GM18508 (cell line): ENCODE measurements around the gene CHAD.

Experiments used
- ATAC-seq: cut with Tn5 transposase; IDR thresholded peaks from one replicate; pipeline ENCODE4 v1.9.1; 2021; ENCODE audit warnings: moderate number of reproducible peaks; ENCODE audit not compliant: insufficient read depth, unreplicated experiment

The CHAD gene

DNA sequence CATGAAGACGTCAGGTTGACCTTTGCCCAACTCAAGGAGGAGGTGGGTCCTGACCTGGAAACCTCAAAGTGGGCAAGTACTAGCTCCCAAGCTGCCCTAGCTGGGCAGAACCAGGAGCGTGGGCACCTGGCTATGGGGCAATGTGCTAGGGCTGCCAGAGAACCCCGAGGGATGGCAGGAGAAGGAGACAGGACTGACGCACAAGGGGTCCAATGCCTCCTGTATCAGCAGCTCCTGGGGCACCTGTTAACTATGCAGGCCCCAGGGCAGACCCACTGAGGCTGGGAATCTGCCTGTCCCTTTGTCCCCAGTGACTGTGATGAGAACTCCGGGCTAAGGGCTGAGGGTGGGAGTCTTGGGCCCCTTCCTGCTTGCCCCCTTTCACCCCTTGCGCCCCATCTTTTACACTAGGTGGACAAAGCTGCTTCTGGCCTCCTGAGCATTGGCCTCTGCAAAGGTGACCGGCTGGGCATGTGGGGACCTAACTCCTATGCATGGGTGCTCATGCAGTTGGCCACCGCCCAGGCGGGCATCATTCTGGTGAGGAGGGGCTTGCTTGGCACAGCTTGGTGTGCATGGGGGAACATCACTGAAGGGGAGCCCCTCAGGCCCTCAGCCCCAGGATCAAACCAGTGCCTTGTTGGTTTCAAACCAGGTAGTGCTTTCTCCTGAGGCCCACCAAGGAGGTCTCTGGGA lies 7.7 kb downstream of the CHAD start:
- no peak for ATAC-seq

- no peak for ATAC-seq
These were observed 8.9 kb downstream of the CHAD start for GRCh38 chr17:50459756-50460155.

DNA sequence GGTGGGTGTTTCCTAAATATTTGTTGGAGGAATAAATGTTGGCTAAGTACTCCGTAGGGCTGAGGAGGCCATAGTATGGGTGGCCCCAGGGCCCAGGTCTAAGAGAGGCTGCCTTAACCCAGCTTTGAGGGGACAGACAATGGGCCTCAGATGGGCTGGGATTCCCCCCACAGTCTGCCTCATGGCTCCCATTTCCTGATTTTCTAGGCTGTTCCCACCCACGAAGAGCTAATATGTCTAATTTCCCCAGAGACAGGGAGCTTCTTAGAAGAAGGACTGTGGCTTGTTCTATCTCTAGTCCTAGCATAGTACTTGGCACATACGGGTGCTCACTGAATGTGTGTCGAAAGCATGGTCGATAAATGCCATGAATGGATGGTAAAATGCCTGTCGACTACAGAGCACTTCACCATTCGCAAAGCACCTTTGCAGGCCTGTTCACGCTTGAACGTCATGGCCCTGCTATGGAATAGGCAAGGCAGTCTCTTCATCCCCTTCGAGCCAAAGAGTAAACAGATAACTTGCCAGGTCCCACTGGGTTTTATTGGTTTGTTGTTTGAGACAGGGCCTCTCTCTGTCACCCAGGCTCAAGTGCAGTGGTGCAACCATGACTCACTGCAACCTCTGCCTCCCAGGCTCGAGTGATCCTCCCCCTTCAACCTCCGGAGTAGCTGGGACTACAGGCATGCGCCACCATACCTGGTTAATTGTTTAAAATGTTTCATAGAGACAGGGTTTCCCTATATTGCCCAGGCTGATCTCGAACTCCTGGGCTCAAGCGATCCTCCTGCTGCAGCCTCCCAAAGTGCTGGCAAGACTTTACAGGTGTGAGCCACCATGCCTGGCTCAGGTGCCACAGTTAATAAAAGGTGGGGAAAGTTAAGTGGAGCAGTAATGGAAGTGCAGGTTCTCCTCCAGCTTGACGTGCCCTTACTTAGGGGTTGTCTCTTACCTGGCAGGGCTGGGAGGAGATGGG lies 9.7 kb downstream of the CHAD start:
- no peak for ATAC-seq

DNA sequence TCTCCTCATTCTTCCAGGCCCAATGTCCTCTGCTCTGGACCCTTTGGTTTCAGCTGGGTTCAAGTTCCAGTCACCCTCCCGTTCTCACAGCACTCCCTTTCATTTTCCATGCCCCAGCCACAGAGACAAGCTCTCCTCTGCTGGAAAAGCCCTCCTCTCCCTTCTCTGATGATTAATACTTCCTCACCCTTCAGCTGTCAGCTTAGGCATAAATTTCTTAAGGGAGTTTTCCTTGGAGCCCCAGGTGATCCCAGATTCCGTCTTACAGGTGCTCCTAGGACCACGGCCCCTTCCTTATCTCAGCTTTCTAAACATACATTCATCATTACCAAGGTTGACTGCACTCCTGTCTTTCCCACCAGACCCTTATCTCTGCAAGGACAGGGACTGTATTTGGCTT lies 10.4 kb downstream of the CHAD start:
- no peak for ATAC-seq

DNA sequence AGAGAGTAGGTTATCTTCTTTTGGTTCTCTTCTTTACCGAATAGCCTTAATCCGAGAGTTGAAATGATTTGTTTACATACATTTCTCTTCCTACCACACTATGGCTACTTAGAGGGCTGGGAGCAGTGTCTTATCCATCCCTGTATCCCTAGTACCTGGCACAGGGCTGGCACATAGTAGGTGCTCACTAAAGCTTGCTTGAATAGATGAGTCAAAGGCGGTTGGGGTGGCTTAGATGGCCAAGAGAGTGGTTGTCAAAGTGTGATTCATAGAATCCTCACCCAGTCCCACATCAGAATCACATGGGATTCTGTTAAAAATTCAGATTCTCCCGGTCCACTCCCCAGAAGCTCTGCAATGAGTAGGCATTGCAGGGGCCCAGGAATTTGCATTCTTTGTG lies 11.1 kb downstream of the CHAD start:
- no peak for ATAC-seq

DNA sequence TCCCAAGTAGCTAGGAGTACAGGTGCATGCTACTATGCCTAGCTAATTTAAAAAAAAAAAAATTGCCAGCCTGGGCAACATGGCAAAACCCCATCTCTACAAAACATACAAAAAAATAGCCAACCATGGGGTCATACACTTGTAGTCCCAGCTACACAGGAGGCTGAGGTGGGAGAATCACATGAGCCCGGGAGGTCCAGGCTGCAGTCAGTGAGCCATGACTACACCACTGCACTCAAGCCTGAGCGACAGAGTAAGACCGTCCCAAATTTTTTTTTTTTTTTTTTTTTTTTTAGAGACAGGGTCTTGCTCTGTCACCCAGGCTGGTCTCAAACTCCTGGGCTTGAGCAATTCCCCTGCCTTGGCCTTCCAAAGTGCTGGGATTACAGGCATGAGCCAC lies 14.8 kb downstream of the CHAD start:
- ATAC-seq = no peak

- ATAC-seq = no peak
These were observed 15.9 kb downstream of the CHAD start for GRCh38 chr17:50452630-50453300.

- ATAC-seq = no peak
These were observed 16.6 kb downstream of the CHAD start for GRCh38 chr17:50451943-50452629.

DNA sequence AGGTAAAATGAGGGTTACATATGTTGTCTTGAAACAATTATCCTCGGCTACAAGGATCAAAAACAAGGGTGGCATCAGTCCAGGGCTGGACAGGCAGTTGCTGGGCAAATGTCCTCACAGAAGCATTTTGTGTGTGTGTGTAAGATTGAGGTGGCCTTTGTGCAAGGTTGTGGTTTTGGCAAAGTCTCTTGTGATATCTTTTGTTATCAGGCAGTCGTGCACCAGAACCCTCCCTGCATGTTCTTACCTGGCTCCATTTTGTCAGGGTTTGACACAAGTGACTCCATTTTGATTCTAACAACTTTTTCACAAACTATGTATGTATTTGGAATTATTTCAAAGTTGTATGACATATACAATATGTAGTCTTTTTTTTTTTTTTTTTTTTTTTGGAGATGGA lies 20.0 kb downstream of the CHAD start:
- ATAC-seq = no peak

DNA sequence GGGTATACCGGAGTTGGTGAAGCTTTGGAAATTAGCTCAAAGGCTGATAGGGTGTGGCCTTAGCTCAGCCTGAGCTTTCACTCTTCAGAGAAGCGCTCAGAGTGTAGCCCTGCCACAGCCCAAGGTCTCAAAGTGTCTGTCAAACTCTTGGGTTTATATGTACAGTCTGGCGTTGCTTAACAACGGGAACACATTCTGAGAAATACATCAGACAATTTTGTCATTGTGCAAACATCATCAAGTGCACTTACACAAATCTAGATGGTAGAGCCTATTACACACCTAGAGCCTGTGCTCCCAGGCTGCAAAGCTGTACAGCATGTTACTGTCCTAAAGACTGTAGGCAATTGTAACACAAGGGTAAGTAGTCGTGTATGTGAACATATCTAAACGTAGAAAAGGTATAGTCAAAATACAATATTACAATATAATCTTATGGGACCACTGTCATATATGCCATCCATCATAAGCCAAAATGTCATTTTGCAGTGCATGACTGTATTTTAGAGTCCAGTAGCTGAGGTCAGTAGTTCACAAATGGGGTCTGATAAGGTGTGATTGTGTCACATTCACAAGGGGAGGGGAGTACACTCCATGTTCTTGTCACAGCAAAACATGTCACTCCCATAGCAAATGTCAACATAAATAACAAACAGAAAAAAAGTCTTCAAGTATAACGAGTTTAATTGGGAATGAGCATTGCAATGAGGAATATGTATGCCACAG lies 20.6 kb downstream of the CHAD start:
- ATAC-seq = no peak

- no peak for ATAC-seq
These were observed 22.9 kb downstream of the CHAD start for GRCh38 chr17:50445730-50446325.

DNA sequence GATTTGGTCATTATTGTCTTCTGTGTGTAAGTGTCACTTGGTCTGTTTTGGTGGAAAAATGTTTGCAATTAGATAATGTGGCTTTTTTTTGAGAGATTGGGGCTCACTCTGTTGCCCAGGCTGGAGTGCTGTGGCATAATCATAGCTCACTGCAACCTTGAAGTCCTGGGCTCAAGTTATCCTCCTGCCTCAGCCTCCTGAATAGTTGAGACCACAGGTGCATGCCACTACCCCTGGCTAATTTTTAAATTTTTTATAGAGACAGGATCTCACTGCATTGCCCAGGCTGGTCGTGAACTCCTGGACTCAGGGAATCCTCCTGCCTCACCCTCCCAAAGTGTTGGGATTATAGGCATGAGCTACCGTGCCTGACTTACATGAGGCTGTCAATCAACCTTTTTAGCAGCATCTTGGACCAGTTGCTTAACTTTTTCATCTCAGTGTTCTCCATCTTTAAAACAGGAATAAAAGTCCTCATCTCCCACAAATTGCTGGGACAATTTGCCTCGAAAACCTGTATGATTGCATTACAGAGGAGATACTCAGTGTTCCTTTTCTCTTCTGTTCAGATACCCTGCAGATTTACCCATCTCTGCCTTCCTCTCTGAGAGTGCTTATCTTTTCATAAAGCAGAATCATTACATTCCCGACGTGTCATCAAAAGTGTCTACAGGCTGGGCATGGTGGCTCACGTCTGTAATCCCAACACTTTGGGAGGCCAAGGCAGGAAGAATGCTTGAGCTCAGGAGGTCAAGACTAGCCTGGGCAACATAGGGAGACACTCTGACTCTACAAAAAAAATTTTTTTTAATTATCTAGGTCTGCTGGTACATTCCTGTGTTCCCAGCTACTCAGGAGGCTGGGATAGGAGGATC lies 23.6 kb downstream of the CHAD start:
- no peak for ATAC-seq

DNA sequence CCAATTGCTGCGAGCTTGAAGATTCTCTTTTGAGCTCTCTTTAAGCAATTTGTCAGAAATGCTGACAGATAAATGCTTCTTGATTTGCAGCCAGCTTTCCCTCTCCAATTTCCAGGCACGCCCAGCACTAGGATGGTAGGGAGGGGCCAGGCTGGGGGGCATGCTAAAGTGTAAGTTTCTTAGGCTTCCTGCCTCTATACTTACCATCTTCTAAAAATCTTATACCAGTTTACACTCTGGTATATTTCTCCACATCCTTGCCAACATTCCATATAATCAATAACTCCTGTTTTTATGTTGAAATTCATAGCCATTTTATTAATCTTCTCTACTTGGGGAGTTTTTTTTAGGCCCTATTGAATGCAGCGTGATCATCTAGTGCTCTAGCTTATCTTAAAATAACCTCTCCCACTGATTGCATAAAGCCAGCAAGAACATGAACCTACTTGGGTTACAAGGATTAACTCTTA lies 25.1 kb downstream of the CHAD start:
- ATAC-seq = no peak

DNA sequence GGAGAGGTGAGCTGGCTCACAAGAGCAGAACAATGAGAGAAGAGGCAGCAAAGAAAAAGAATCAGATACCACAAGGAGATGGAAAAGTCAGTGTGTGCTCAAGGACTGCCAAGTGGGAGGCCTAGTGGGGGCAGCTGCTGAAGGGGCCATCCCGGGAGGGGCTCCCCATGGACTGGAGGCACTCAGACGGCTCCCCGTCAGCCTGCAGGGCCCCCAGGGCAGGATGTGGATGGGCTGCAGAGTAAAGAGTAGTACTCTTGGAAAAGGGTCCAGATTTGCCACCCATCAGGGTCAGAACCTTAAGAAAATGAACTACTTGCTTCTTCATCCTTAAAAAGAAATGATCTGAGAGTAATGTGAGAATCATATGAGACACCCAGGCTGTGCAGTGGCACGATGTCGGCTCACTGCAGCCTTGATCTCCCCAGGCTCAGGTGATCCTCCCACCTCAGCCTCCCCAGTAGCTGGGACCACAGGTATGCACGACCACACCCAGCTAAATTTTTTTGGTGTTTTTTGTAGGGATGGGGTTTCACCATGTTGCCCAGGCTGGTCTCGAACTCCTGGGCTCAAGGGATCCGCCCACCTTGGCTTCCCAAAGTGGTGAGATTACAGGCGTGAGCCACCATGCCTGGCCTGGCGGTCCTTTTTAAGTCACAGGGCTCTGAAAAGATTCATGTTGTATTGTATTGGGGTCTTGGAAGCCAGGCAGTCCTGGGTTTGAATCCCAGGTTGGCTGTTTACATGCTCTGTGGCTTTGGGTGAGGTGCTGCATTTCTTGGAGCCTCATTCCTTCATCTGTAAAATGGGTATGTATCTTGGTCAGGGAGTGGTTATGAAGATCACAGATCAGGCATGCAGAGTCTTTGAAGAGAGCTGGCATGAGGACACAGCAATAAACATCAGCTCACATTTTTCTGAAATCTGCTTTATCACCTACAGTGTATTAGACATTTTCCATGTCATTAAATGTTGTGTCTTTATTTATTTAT lies 27.5 kb downstream of the CHAD start:
- no peak for ATAC-seq

GRCh38 chr17:50440172-50440837 lies 28.4 kb downstream of the CHAD start:
- no peak for ATAC-seq

- no peak for ATAC-seq
These were observed 29.7 kb downstream of the CHAD start for GRCh38 chr17:50439008-50439407.

DNA sequence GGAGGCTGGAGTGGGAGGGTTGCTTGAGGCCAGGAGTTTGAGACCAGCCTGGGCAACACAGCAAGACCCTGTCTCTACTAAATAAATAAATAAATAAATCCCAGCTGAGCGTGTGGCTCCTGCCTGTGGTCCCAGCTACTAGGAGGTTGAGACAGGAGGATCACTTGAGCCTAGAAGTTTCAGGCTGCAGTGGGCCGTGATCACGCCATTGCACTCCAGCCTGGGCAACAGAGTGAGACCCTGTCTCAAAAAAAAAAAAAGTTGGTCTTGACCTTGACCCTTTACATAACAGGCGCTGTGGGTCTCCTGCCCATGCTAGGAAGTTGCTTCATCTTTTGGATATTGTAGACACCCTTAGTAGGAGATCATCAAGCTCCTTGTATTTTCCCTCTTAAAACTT lies 31.3 kb downstream of the CHAD start:
- ATAC-seq = no peak
